Panc1 (cell line): Measurements from ENCODE around the gene RBX1. TPM values are rescaled to one million over a fixed set of nuclear protein-coding genes. Genes with fewer than 3 reads are reported as not detected.

Experiments
- ATAC-seq: fragments of 200-7000 bp; cut with Tn5 transposase; 2 replicates; pipeline ENCODE4 v1.9.1; 2020; ENCODE audit warnings: mild to moderate bottlenecking, moderate library complexity
- BruUV-seq: library from RNA; stranded (reverse); fragments of 400-500 nt; replicated peaks from 2 replicates; lab custom pipeline; 2021; lab: Mats Ljungman, UMichigan
- CTCF ChIA-PET: fragments of 300-600 bp; sonication (Branson Sonifier 250); formaldehyde crosslinking; loops from one replicate; lab custom pipeline; 2022; ENCODE audit warnings: antibody characterized with exemption; lab: Charles Lee
- POLR2A ChIA-PET: fragments of 300-600 bp; sonication (Branson Sonifier 250); formaldehyde crosslinking; loops from one replicate; lab custom pipeline; 2022; ENCODE audit warnings: antibody characterized with exemption; lab: Charles Lee
- DNase-seq: peaks from one replicate; pipeline ENCODE4 v3.0.0-alpha.2; 2010; ENCODE audit warnings: low read depth, low spot score
- H3K27ac ChIP-seq: 2 replicates; pipeline ENCODE4 v1.5.1; 2011; ENCODE audit warnings: mild to moderate bottlenecking, low read length, inconsistent platforms
- H3K27me3 ChIP-seq: fragments of 200-500 bp; sonication (Bioruptor generic); 2 replicates; pipeline ENCODE4 v1.6.0; 2014; ENCODE audit warnings: low read length, inconsistent platforms; ENCODE audit not compliant: control insufficient read depth, insufficient read depth
- H3K36me3 ChIP-seq: fragments of 200-500 bp; sonication (Bioruptor generic); 2 replicates; pipeline ENCODE4 v1.5.1; 2014; ENCODE audit warnings: inconsistent platforms, mild to moderate bottlenecking, low read length, moderate library complexity; ENCODE audit not compliant: control insufficient read depth, insufficient read depth
- H3K4me1 ChIP-seq: 2 replicates; pipeline ENCODE4 v1.5.1; 2011; ENCODE audit warnings: inconsistent platforms, mild to moderate bottlenecking, low read length, moderate library complexity; ENCODE audit not compliant: control insufficient read depth, insufficient read depth
- H3K4me3 ChIP-seq, 2 experiments: 2 replicates each; pipeline ENCODE4 v1.5.1; 2011 to 2012; ENCODE audit warnings: low read depth in 2 of 2, low read length in 2 of 2, mild to moderate bottlenecking in 2 of 2, inconsistent platforms in 1 of 2, moderate library complexity in 1 of 2
- H3K9me3 ChIP-seq: fragments of 200-500 bp; sonication (Bioruptor generic); 2 replicates; pipeline ENCODE4 v1.5.1; 2014; ENCODE audit warnings: low read depth, mild to moderate bottlenecking, inconsistent platforms, low read length, moderate library complexity; ENCODE audit not compliant: control insufficient read depth, insufficient read depth
- POLR2AphosphoS5 ChIP-seq: IDR thresholded peaks from 2 replicates; pipeline ENCODE4 v1.6.1; 2012; ENCODE audit warnings: mild to moderate bottlenecking, low read depth, low read length, moderate library complexity
- SIN3A ChIP-seq: IDR thresholded peaks from 2 replicates; pipeline ENCODE4 v1.6.1; 2012; ENCODE audit warnings: low read depth, mild to moderate bottlenecking, low read length, moderate library complexity, borderline replicate concordance; ENCODE audit not compliant: insufficient read depth
- TCF7L2 ChIP-seq: IDR thresholded peaks from 2 replicates; pipeline ENCODE4 v1.6.1; 2011; ENCODE audit warnings: mild to moderate bottlenecking, low read depth, low read length, inconsistent platforms
- in situ Hi-C: cut with HindIII; loops from 2 replicates; pipeline ENCODE4 v1.10.0; 2016; ENCODE audit warnings: low sequenced_read_pairs, low pct_unique_long_range_greater_than_20kb
- intact Hi-C: fragments of 100-400 bp; cut with micrococcal nuclease; formaldehyde crosslinking; loops from one replicate; pipeline ENCODE4 v1.10.0; 2022; ENCODE audit not compliant: unreplicated experiment
- total RNA-seq: library from RNA; stranded (reverse); gene quantifications from one replicate; pipeline ENCODE4 v1.2.1, GENCODE V29; 2021; ENCODE audit not compliant: unreplicated experiment
- TF ChIP-seq, protein P1 (sequence below): fragments of 450-650 bp; IDR thresholded peaks from 2 replicates; pipeline ENCODE4 v1.5.1; 2017; ENCODE audit warnings: mild to moderate bottlenecking
- TF ChIP-seq, protein P2 (sequence below), 2 experiments: IDR thresholded peaks; 2 replicates each; pipeline ENCODE4 v1.6.1; 2011 to 2012; ENCODE audit warnings: low read depth in 2 of 2, control low read depth in 1 of 2, low read length in 1 of 2, mild to moderate bottlenecking in 1 of 2, moderate library complexity in 1 of 2; ENCODE audit not compliant: insufficient read depth in 1 of 2

Gene RBX1
- total RNA-seq, 1 experiment from 2014 or later, result 50.7 TPM

DNA sequence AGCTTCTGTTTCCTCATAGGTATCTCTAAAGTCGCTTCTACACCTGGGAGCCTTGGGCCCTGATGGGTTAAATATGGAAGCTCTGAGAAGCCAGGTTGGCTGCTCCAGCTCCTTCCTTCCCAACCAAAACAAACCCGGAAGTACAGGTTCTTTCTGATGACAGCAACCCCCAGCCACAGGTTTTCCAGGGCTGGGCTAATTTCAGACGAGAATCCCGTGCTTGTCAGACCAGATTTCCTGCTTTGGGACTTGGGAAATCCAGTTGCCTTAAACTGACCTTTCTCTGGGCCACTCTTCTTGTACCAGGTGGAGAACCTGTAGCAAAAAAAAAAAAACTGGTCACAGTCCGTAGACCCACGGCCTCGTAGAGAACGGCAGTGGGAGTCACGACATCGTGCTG, 51.9 kb downstream of the RBX1 start:
- no peaks in the 10 kb centered on the region for H3K36me3 ChIP-seq
- no peak overlapping the region for H3K27ac ChIP-seq
- BruUV-seq, result no TSS peak
- DNase-seq, result no peak
- POLR2A ChIA-PET, result interaction anchor here (0.7 kb wide), 1 partner anchor 109 kb away, joined by 4 read pairs; no protein-coding TSS in a partner anchor
- intact Hi-C loops, result no loop called here
- H3K27me3 ChIP-seq, result no peaks in the 10 kb centered on the region
- H3K4me1 ChIP-seq, result no peaks in the 10 kb centered on the region
- no peak for ATAC-seq
- no peaks in the 10 kb centered on the region for H3K9me3 ChIP-seq
- TF ChIP-seq TCF7L2, result no peak
- no peak for TF ChIP-seq SIN3A
- no peak for TF ChIP-seq POLR2AphosphoS5
- TF ChIP-seq, protein P1, sequence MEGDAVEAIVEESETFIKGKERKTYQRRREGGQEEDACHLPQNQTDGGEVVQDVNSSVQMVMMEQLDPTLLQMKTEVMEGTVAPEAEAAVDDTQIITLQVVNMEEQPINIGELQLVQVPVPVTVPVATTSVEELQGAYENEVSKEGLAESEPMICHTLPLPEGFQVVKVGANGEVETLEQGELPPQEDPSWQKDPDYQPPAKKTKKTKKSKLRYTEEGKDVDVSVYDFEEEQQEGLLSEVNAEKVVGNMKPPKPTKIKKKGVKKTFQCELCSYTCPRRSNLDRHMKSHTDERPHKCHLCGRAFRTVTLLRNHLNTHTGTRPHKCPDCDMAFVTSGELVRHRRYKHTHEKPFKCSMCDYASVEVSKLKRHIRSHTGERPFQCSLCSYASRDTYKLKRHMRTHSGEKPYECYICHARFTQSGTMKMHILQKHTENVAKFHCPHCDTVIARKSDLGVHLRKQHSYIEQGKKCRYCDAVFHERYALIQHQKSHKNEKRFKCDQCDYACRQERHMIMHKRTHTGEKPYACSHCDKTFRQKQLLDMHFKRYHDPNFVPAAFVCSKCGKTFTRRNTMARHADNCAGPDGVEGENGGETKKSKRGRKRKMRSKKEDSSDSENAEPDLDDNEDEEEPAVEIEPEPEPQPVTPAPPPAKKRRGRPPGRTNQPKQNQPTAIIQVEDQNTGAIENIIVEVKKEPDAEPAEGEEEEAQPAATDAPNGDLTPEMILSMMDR, result no peak
- TF ChIP-seq, protein P2, sequence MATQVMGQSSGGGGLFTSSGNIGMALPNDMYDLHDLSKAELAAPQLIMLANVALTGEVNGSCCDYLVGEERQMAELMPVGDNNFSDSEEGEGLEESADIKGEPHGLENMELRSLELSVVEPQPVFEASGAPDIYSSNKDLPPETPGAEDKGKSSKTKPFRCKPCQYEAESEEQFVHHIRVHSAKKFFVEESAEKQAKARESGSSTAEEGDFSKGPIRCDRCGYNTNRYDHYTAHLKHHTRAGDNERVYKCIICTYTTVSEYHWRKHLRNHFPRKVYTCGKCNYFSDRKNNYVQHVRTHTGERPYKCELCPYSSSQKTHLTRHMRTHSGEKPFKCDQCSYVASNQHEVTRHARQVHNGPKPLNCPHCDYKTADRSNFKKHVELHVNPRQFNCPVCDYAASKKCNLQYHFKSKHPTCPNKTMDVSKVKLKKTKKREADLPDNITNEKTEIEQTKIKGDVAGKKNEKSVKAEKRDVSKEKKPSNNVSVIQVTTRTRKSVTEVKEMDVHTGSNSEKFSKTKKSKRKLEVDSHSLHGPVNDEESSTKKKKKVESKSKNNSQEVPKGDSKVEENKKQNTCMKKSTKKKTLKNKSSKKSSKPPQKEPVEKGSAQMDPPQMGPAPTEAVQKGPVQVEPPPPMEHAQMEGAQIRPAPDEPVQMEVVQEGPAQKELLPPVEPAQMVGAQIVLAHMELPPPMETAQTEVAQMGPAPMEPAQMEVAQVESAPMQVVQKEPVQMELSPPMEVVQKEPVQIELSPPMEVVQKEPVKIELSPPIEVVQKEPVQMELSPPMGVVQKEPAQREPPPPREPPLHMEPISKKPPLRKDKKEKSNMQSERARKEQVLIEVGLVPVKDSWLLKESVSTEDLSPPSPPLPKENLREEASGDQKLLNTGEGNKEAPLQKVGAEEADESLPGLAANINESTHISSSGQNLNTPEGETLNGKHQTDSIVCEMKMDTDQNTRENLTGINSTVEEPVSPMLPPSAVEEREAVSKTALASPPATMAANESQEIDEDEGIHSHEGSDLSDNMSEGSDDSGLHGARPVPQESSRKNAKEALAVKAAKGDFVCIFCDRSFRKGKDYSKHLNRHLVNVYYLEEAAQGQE (IDR thresholded peaks at IDR 0.05; ENCODE audit: insufficient read depth in 1 of 2, low read depth in 2 of 2, low read length in 1 of 2), result no peak
- in situ Hi-C loops, result no loop called here
- CTCF ChIA-PET, result interaction anchor here (0.8 kb wide), 1 partner anchor 76 kb away, joined by 6 read pairs; no protein-coding TSS in a partner anchor
- no peak overlapping the region for H3K4me3 ChIP-seq

DNA sequence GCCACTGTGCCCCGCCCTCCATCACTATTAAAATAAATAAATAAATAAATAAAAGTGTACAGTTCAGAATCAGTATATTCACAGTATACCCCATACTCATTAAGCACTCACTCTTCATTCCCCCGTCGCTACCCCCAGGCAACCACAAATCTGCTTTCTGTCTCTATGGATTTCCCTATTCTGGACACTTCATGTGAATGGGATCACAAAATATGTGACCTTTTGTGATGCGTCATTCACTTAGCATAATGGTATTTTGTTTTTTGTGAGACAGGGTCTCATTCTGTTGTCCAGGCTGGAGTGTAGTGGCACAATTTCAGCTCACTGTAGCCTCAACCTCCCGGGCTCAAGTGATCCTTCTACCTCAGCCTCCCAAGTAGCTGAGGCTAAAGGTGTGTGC, 52.8 kb downstream of the RBX1 start:
- ATAC-seq (no peak), DNase-seq (no peak)
- ChIA-PET CTCF (no interaction called here), POLR2A (interaction anchor here (0.7 kb wide), 1 partner anchor 108 kb away, joined by 4 read pairs; no protein-coding TSS in a partner anchor)
- in situ Hi-C loops, result no loop called here
- Histone ChIP-seq H3K4me1 (no peaks in the 10 kb centered on the region), H3K36me3 (no peaks in the 10 kb centered on the region), H3K27me3 (no peaks in the 10 kb centered on the region), H3K4me3 (no peak overlapping the region), H3K9me3 (no peaks in the 10 kb centered on the region), H3K27ac (no peak overlapping the region)
- no TSS peak for BruUV-seq
- TF ChIP-seq, protein P2 (IDR thresholded peaks at IDR 0.05; ENCODE audit: insufficient read depth in 1 of 2, low read depth in 2 of 2, low read length in 1 of 2), result no peak
- TF ChIP-seq TCF7L2 (no peak), POLR2AphosphoS5 (no peak), SIN3A (no peak)
- TF ChIP-seq, protein P1, result no peak
- intact Hi-C loops, result no loop called here
